ENCODE measurements around the gene TAOK1. TPM values are rescaled to one million over a fixed set of nuclear protein-coding genes. Genes with fewer than 3 reads are reported as not detected.

Gene TAOK1
- total and polyA plus RNA-seq, 4 donors = 3.9 to 85.6 (median 45.9) TPM

DNA sequence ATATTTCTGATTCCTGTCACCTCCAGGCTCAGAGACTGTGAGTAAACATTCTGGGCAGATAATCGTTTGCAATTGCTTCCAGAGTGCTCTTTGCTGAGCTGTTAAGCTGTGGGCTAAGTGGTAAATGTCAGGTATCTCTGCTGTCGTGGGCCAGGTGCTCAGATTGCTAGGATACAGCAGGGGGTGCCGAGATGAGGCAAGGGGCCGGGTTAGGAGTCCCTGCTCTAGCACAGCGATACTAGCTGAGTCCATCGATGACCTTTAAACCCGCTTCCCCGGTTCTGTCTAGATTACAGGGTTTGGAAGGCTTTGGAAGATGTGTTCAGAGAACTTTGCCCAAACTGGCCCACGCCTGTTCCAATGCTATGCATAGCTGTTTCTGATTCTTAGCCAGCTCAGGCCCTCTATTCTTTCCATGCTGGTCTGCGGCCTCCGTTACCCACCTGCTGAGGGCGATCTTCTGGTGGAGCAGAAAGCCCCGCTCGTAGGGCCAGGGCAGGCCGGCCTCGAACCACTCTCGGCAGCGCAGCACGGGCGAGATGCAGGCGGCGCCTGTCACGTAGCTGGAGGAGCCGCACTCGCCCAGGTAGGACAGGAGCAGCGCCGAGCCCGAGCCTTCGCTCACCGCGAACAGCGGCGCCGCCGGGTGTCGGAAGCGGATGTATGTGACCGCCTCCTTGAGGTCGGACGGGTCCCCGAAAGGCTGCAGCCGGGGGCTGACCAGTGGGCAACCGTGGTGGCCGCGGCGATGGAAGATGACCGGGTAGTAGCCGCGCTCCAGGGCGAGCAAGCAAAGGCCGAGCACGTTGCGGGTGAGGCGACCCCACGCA lies 175.7 kb downstream of the TAOK1 start:
- Histone ChIP-seq H3K27ac (ENCODE audit: low read depth in 1 of 2, low read length in 2 of 2) (no peak overlapping the region), H3K9me3 (ENCODE audit: control insufficient read depth, low read length) (no peaks in the 10 kb centered on the region), H3K4me1 (ENCODE audit: control insufficient read depth in 1 of 2, insufficient read depth in 2 of 2, low read length in 2 of 2) (no peaks in the 10 kb centered on the region), H3K4me3 (ENCODE audit: low read length in 2 of 2) (no peak overlapping the region), H3K27me3 (ENCODE audit: control insufficient read depth in 1 of 2, insufficient read depth in 2 of 2, low read length in 1 of 2) (no peaks in the 10 kb centered on the region), H3K36me3 (ENCODE audit: control insufficient read depth in 1 of 2, insufficient read depth in 2 of 2, low read length in 1 of 2) (no peaks in the 10 kb centered on the region)
- ATAC-seq (ENCODE audit: low FRiP score) = peak; percentile 1
- intact Hi-C loops (cut with DNase I) = no loop called here
- 36 to 38% methylated on average over 53 to 55 of the region's 55 CpGs for WGBS, 2 donors
- peak; percentile 67 to 78 for DNase-seq

DNA sequence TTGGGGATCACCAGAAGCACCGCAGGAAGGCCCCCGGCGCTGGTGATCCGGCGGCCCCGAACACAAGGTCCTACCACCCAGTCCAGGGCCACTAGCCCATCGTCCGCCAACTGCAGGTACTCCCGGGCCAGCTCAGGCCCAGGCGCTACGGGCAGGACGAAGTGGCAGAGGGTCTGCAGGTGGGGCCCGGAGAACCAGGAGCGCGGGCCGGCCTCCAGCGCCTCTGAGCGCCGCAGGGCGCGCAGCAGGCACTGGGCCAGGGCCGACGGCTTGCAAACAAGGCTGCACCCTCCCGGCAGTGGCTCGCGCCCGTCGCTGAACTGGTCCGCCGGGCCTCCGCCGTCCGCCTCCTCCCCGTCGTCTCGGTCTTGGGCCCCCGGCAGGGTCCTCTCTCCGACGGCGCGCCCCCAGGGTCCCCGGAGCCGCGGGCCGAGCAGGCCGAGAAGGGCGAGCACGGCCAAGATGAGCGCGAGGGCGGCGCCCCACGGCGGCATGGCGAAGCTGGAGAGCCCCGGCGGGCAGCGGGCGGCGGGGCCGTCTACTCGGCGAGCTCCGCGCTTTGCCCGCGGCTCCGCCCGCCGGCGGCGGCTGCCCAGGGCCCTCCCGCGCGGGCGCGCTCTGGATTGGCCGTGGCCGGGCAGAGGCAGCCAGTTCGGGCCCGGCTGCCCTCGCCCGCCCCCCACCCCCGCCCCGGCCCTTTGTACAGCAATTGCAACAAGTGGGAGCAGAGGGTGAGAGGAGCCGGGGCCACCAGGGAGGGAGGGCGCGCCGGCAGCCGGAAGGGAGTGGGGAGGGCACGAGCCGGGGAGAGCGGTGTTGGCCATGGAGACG lies 176.5 kb downstream of the TAOK1 start, which contains the start of gene ABHD15:
Gene ABHD15, minus strand, starts transcription at position 565 of the 831 bp plus-strand sequence. Its CDS starts 71 bp downstream, at position 494.
- intact Hi-C loops (cut with DNase I) = no loop called here
- H3K9me3 ChIP-seq (ENCODE audit: control insufficient read depth, low read length) = no peaks in the 10 kb centered on the region
- H3K27ac ChIP-seq (ENCODE audit: low read depth in 1 of 2, low read length in 2 of 2) = peak within 1 kb of the TSS in 1 of 2 donors; percentile 43
- ATAC-seq (ENCODE audit: low FRiP score) (peak; percentile 49), DNase-seq (peak; percentile 83 to 91)
- no peaks in the 10 kb centered on the region for H3K4me1 ChIP-seq (ENCODE audit: control insufficient read depth in 1 of 2, insufficient read depth in 2 of 2, low read length in 2 of 2)
- H3K4me3 ChIP-seq (ENCODE audit: low read length in 2 of 2) = peak within 1 kb of the TSS; percentile 50 to 54
- H3K36me3 ChIP-seq (ENCODE audit: control insufficient read depth in 1 of 2, insufficient read depth in 2 of 2, low read length in 1 of 2) = no peaks in the 10 kb centered on the region
- WGBS, 2 donors = 1% methylated on average over 56 to 94 of the region's 94 CpGs
- H3K27me3 ChIP-seq (ENCODE audit: control insufficient read depth in 1 of 2, insufficient read depth in 2 of 2, low read length in 1 of 2) = no peaks in the 10 kb centered on the region

GRCh38 chr17:29567304-29567553 lies 177.1 kb downstream of the TAOK1 start:
- intact Hi-C loops (cut with DNase I) = no loop called here
- WGBS, 2 donors = 1% methylated on average over 16 to 27 of the region's 27 CpGs
- H3K4me1 ChIP-seq (ENCODE audit: control insufficient read depth in 1 of 2, insufficient read depth in 2 of 2, low read length in 2 of 2) = no peaks in the 10 kb centered on the region
- H3K9me3 ChIP-seq (ENCODE audit: control insufficient read depth, low read length) = no peaks in the 10 kb centered on the region
- peak overlapping the region in 1 of 2 donors; percentile 43 for H3K27ac ChIP-seq (ENCODE audit: low read depth in 1 of 2, low read length in 2 of 2)
- no peaks in the 10 kb centered on the region for H3K36me3 ChIP-seq (ENCODE audit: control insufficient read depth in 1 of 2, insufficient read depth in 2 of 2, low read length in 1 of 2)
- no peaks in the 10 kb centered on the region for H3K27me3 ChIP-seq (ENCODE audit: control insufficient read depth in 1 of 2, insufficient read depth in 2 of 2, low read length in 1 of 2)
- ATAC-seq (ENCODE audit: low FRiP score) (peak; percentile 2), DNase-seq (no peak)
- H3K4me3 ChIP-seq (ENCODE audit: low read length in 2 of 2) = peak overlapping the region; percentile 50 to 54

GRCh38 chr17:29567554-29568330 lies 177.6 kb downstream of the TAOK1 start:
- intact Hi-C loops (cut with DNase I) = no loop called here
- 0% methylated on average over 60 to 63 of the region's 63 CpGs for WGBS, 2 donors
- H3K9me3 ChIP-seq (ENCODE audit: control insufficient read depth, low read length) = no peaks in the 10 kb centered on the region
- H3K4me3 ChIP-seq (ENCODE audit: low read length in 2 of 2) = peak overlapping the region; percentile 50 to 54
- no peaks in the 10 kb centered on the region for H3K36me3 ChIP-seq (ENCODE audit: control insufficient read depth in 1 of 2, insufficient read depth in 2 of 2, low read length in 1 of 2)
- ATAC-seq (ENCODE audit: low FRiP score) (peak; percentile 71), DNase-seq (peak; percentile 81 to 87)
- no peaks in the 10 kb centered on the region for H3K27me3 ChIP-seq (ENCODE audit: control insufficient read depth in 1 of 2, insufficient read depth in 2 of 2, low read length in 1 of 2)
- peak overlapping the region; percentile 1 to 43 for H3K27ac ChIP-seq (ENCODE audit: low read depth in 1 of 2, low read length in 2 of 2)
- no peaks in the 10 kb centered on the region for H3K4me1 ChIP-seq (ENCODE audit: control insufficient read depth in 1 of 2, insufficient read depth in 2 of 2, low read length in 2 of 2)

- no peaks in the 10 kb centered on the region for H3K27me3 ChIP-seq (ENCODE audit: control insufficient read depth in 1 of 2, insufficient read depth in 2 of 2, low read length in 1 of 2)
- DNase-seq = peak; percentile 94 to 97
- H3K9me3 ChIP-seq (ENCODE audit: control insufficient read depth, low read length) = no peaks in the 10 kb centered on the region
- no peaks in the 10 kb centered on the region for H3K4me1 ChIP-seq (ENCODE audit: control insufficient read depth in 1 of 2, insufficient read depth in 2 of 2, low read length in 2 of 2)
- peak within 1 kb of the TSS; percentile 1 to 43 for H3K27ac ChIP-seq (ENCODE audit: low read depth in 1 of 2, low read length in 2 of 2)
- intact Hi-C loops (cut with DNase I) = no loop called here
- peak; percentile 78 for ATAC-seq (ENCODE audit: low FRiP score)
- 0 to 1% methylated on average over 53 to 85 of the region's 85 CpGs for WGBS, 2 donors
- no peaks in the 10 kb centered on the region for H3K36me3 ChIP-seq (ENCODE audit: control insufficient read depth in 1 of 2, insufficient read depth in 2 of 2, low read length in 1 of 2)
- H3K4me3 ChIP-seq (ENCODE audit: low read length in 2 of 2) = peak within 1 kb of the TSS; percentile 50 to 54
Observed at GRCh38 chr17:29568331-29569244, 178.4 kb downstream of the TAOK1 start, which contains the start of gene TP53I13. Gene TP53I13 (plus strand): TSS chr17:29568701. CDS start chr17:29568759, 58 bp downstream.

DNA sequence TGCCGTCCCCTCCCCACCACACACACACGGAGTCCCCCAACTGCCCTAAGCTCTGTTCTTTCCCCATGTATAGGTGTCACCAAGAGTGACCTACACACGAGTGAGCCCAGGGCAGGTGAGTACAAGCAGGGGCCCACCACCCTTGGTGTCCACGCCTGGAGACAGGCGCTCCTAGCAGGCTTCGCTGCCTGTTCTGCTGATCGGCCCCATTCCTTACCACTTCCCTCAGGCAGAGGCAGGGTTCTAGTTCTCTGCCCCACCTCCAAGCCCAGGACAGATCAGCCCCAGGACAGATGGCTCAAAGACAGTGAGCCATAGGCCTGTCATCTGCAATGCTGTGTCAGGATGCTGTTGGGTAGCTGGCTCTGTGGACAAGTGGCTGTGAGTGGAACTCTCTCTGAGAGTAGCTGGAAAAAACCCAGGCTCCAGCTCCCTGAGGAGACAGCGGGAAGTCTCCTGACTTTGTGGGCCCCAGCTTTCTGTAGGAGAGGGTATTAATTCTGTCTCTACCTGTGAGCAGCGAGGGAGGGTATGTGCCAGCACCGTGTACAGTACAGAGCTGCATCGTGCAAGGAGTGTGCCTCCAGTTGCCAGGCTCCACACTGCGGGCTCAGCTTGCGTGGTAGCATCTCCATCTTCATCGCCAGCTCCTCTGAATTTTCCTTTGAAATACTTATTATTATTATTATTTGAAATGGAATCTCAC lies 179.2 kb downstream of the TAOK1 start:
- intact Hi-C loops (cut with DNase I) = no loop called here
- Histone ChIP-seq H3K4me1 (ENCODE audit: control insufficient read depth in 1 of 2, insufficient read depth in 2 of 2, low read length in 2 of 2) (no peaks in the 10 kb centered on the region), H3K27ac (ENCODE audit: low read depth in 1 of 2, low read length in 2 of 2) (peak overlapping the region in 1 of 2 donors; percentile 38), H3K4me3 (ENCODE audit: low read length in 2 of 2) (peak overlapping the region in 1 of 2 donors; percentile 54), H3K9me3 (ENCODE audit: control insufficient read depth, low read length) (no peaks in the 10 kb centered on the region), H3K27me3 (ENCODE audit: control insufficient read depth in 1 of 2, insufficient read depth in 2 of 2, low read length in 1 of 2) (no peaks in the 10 kb centered on the region), H3K36me3 (ENCODE audit: control insufficient read depth in 1 of 2, insufficient read depth in 2 of 2, low read length in 1 of 2) (no peaks in the 10 kb centered on the region)
- ATAC-seq (ENCODE audit: low FRiP score) (no peak), DNase-seq (peak; percentile 37 to 60)
- 48 to 49% methylated on average over 14 of the region's 14 CpGs for WGBS, 2 donors

DNA sequence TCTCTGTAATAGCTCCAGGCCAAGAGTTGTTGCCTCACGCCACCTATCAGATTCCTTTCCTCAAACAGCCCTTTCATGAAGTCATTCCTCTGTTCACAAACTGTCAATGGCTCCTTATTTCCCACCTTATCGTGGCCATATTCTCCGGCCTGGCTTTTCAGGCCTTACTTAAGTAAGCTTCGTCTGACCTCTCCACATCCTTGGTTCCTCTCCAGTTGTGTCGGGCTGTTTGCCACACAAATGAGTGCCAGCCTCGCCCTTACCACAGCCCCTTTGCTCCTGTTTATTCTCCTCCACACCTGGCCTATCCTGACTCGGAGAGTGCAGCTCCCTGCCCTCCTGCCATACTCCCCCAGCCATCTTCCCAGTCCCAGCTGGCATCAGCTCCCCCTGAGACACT lies 180.4 kb downstream of the TAOK1 start:
- ATAC-seq (ENCODE audit: low FRiP score) (no peak), DNase-seq (peak; percentile 34 to 57)
- Histone ChIP-seq H3K27me3 (ENCODE audit: control insufficient read depth in 1 of 2, insufficient read depth in 2 of 2, low read length in 1 of 2) (no peaks in the 10 kb centered on the region), H3K4me3 (ENCODE audit: low read length in 2 of 2) (no peak overlapping the region), H3K4me1 (ENCODE audit: control insufficient read depth in 1 of 2, insufficient read depth in 2 of 2, low read length in 2 of 2) (no peaks in the 10 kb centered on the region), H3K36me3 (ENCODE audit: control insufficient read depth in 1 of 2, insufficient read depth in 2 of 2, low read length in 1 of 2) (no peaks in the 10 kb centered on the region), H3K27ac (ENCODE audit: low read depth in 1 of 2, low read length in 2 of 2) (no peak overlapping the region), H3K9me3 (ENCODE audit: control insufficient read depth, low read length) (no peaks in the 10 kb centered on the region)
- WGBS, 2 donors = 72 to 74% methylated on average over 7 of the region's 7 CpGs
- intact Hi-C loops (cut with DNase I) = no loop called here
